HG02852 (cell line): ENCODE results near the gene MYO1C.

ENCODE experiments used
- ATAC-seq: cut with Tn5 transposase; IDR thresholded peaks from one replicate; pipeline ENCODE4 v1.9.1; 2021; ENCODE audit warnings: mild to moderate bottlenecking, moderate library complexity; ENCODE audit not compliant: unreplicated experiment

MYO1C gene

DNA sequence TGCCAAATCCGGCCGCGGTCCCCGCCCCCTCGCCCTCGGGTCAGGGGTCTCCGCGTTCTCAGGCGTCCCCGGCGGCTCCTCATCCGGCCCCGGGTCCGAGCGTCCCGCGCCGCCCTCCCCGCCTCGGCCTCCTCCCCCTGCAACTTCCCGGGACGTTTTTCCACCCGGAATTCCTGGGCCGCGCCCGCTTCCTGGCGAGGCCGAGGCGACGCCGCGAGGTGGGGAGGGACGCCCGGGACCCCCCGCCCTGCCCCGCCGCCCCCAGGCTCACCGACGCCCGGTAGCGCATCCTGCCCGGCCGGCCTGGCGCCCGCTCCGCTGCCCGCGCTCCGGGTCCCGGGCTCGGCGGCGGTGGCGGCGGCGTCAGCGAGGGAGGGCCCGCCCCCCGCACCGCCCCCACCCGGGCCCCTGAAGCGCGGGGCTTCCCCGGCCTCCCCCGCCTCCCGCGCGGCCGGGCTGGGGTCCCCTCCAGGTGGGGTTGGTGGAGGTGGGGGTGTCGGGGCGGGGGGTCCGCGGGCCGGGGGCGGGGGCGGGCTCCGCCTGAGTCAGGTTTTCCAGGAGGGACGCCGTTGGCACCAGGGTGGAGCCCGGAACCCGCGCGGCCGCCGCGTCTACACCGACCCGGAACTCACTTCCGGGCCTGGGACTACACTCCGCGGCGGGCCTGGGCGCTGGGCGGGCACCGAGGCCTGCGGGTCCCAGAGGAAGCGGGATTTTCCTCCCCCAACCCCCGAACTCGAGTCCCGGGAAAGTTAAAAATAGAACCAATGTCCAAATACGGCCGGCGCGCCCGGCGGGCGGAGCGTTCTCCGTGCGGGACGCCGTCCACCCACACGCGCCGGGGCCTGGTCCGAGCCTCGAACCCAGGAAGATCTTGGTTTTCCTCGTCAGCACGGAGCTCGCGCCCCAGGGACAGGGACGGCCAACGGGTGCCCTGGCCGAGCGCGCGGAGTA lies 6.8 kb downstream of the MYO1C start:
- ATAC-seq: no peak

DNA sequence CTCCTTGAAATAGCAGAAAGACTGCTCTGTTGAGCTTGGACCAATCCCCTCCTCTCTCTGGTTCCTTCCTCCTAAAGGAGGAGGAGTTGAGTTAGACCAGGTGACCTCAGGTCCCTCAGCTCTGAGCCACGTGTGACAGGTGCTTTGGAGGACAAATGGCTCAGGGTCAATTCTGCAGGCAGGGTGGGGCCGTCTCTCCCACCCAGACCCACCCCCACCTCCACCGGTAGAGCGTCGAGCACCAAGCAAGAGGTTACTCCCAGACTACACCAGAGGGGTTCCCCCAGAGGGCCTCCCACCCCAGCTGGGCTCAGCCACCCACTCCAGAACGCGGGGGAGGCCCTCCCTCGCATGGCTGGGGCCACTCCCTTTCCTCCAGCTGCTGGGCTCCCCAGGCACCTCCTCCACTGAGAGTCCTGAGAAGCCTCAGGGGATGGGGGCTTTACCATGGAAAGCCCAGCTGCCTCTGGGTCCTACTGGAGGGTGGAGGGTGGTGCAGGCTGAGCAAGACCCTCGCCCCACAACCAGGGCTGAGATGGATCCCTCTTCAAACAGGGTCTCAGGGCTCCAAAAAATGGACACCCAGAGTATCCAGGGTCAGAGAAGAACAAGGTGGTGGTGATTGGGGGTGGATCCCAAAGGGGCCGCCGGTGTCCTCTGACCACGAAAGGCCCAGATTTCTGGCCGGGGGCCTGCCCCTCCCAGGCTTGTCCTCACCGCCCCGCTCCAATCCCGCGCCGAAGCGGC lies 7.6 kb downstream of the MYO1C start:
- ATAC-seq: no peak

DNA sequence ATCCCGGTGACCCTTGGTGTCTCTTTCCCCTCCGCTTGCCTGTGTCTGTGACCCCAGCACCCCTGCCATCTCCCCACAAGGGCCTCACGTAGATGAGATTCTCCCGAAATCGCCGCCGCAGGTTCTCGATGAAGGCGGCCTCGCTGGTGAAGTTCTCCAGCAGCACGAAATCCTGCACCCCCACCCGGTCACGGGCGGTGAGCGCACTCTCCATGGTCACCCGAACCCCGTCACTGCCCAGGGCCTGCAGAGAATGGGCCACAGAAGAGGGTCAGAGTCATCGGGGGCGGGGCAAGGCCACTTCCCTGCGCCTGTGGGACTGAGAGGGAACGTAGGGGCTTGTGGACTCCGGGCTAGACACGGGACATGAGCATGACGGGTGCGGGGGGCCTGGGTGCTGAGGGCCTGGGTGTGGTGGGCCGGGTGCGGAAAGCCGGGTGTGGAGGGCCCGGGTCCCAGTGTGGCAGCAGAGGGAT lies 8.4 kb downstream of the MYO1C start:
- no peak for ATAC-seq

DNA sequence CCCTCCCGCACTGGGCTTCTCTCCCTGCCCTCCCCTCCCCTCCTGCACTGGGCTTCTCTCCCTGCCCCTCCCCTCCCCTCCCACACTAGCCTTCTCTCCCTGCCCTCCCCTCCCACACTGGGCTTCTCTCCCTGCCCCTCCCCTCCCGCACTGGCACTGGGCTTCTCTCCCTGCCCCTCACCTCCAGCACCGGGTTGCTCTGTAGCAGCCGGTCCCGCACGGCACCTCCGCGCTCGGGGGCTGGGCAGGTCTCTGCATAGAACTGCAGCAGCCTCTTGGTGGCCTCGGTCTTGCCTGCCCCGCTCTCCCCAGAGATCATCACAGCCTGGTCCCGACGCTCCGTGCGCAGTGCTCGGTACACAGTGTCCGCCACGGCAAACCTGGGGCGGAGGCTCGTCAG lies 9.8 kb downstream of the MYO1C start:
- ATAC-seq: no peak

DNA sequence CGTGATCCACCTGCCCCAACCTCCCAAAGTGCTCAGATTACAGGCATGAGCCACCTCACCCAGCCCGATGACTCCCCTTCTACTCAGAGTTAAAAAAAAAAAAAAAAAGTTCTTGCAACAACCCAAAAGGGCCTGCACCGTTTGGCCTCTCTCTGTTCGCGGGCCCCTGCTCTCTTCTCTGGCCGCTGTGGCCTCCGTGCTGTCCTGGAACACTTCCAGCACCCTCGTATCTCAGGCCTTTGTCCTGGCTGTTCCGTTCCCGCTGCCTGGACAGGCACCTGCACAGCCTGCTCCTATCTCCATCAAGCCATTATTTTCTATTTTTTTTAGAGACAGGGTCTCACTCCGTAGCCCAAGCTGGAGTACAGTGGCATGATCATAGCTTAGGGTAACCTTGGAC lies 10.8 kb downstream of the MYO1C start:
- ATAC-seq: no peak

DNA sequence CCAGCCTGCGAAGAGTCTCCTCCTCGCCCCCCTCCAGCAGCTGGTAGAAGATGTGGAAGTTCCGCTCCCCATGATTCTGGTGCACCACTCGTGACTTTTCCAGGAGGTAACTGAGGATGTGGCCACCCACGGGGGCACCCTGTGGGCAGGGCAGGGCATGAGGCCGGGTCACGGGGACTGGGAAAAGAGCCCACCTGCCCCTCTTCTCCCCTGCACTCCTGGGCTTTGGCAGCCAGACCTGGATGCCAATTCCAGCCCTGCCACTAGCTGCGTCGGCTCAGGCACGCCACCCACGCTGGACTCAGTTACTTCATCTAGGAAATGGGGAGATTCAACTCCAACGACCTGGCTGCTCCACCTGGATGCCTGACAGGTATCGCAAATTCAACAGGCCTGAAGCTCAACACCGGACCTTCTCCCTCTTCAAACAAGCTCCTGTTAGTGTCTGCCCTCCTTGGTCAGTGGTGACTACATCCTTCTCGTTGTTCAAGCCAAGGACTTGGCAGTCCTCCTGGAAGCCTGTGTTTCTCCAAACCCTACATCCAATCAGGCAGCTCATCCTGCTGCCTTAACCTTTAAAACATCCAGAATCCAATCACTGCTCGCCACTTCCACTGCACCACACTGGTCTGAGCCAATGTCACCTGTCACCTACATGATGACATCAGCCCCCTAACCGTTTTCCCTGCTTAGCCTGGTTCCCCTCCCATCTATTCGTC lies 11.6 kb downstream of the MYO1C start:
- no peak for ATAC-seq

DNA sequence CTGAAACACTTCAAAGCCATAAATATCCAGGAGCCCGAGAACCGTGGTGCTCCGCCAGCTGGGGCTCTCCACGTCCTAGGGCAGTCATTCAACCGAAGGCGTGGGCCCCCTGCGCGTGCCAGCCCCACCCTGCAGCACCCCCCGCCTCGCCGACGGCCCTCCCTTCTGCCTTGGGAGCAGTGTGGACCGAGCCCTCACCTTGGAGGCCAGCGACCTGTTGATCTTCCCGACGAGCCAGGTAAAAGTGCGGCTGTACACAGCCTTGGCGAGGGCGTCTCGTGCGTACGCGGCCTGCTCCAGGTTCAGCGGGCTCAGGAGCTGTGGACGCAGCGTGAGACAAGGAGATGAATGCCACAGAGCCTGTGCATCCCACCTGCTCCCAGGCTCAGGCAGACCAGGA lies 14.1 kb downstream of the MYO1C start:
- no peak for ATAC-seq

DNA sequence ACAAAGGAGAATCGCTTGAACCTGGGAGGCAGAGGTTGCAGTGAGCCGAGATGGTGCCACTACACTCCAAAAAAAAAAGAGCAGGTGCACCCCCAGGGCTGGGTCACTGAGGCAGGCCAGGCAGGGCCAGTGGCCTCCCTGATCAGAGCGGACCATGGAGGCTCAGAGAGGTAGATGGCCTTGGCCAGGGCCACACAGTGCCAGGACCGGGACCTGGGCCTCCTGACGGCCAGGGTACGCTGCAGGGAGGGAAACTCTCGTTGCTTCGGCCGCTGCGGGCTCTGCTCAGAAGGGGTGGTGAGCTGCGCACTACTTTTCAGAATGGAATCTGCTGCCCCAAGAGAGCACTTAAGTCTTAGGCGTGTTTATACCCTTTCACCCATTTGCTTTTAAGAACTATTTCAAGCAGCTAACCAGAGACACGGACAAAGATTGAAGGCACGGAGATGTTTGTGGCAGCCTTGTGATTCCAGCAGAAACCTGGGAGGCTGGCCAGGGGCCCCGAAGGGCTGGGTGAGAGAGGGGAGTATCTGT lies 17.1 kb downstream of the MYO1C start:
- no peak for ATAC-seq

DNA sequence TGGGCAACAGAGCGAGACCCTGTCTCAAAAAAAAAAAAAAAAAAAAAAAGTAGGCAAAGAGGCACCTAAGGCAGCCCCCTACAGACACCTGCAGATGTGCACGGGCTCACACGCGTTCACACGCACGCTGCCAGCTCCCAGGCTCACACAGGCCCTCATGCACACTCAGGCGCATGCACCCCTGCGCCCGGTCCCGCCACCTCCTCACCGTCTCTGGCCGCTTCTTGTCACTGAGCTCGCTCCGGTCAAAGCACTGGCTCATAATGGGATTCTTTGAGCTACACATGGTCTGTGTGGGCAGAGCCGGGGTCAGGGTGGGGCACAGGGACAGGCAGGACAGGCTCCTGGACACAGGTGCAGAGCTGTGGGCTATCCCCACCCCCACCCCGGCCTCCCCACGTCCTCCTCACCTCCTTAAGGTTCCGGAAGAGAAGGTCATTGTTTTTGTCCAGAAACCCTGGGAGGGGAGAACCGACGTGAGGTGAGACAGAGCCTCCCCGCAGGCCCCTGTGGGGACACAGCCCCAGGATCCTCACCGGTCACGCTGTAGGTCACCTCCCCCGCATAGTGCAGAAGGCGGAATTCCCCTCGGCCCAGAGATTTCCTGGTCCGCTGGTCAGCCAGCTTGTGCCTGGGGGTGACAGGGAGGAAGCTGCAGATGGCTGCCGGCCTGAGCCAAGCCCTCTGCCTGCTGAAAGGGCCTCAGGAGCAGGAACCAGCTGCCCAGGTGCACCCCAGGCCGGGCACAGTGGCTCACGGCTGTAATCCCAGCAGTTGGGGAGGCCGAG lies 17.9 kb downstream of the MYO1C start:
- ATAC-seq: peak; percentile 70

DNA sequence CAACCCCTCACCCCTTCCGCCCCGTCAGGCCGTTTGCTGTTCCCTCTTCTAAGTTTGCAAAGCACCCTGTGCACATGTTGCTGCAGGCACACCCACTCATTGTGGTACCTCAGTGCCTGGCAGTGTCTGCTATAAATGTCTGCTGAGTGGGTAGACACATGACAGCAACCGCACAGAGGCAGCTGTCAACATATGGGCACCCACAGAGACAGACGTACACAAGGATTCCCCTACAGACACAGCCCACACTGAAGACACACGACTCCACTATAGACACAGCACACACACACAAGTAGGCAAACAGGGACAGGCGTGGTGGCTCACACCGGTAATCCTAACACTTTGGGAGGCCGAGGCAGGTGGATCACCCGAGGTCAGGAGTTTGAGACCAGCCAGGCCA lies 18.6 kb downstream of the MYO1C start:
- no peak for ATAC-seq

DNA sequence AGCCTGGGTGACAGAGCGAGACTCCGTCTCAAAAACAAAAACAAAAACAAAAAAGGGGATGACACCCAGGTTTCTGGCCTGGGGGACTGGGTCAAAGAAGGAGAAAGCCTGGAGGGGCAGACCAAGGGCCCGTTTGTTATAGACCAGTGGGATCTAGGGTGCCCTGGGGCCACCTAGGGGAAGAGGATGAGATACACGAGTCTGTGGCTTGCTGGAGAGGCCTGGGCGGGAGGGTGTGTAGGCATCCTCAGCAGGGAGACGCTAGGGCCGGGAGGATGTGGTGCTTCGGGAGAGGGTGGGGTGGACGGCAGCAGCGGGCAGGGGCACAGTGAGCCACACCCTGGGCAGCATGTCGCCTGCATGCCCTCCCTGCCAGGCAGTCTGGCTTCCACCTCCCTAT lies 19.3 kb downstream of the MYO1C start:
- ATAC-seq: no peak

DNA sequence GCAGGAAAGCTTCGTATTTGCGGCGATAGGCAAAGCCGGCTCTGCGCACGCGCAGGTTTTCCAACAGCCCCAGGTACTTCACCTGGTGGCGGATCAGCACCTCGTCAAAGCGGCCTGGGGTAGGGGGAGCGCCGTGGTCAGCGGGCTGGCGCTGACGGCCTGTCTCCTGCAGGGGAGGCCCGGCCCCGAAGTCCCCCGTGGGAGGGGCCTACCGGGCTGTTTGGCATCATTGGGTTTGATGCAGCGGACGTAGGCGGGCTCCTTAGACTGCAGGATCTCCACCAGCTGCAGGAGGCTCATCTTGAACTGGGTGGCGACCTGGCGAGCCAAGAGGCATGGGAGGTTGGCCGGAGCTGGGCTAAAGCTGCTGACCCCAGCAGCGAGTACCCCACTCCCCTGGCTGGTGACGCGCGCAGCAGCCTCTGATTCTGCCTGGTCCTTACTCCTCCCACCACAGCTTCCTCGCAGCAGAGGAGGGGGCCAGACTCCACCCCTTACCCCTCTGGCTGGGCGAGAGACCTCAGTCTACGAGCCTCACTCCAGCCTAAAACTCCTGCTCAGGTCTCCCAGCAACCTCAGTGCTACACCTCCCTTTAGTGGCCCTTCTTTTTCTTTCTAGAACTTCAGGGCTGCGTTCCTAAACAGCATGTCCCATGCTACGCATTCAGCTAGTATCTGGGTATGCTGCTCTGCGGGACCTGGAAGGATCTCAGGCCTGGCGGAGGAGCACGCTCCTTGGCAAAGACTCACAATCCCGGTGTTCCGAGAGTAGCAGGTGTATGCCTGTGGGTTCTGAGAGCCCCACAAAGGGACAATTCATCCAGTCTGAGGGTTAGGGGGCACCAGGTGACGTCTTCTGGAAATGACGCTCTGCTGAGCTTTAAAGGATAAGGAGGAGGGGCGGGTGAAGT lies 20.3 kb downstream of the MYO1C start:
- no peak for ATAC-seq

DNA sequence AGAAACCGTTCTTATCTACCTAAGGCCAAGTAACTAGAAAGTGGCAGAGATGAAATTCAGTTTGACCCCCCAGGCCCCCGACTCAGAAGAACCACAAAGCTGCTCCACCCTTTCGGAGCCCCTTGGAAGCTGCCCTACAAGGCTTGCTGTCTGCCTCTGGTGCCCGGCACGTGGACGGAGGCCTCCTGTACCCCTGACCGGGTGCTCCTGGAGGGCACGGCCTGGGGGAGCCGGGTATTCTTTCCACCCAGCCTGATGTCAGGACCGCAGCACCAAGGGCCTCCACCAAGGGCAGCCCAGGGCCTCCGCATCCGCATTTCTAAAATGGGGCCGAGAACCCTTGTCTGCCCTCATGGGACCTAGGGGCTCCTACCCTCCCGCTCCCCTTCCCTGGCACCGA lies 21.0 kb downstream of the MYO1C start:
- no peak for ATAC-seq

DNA sequence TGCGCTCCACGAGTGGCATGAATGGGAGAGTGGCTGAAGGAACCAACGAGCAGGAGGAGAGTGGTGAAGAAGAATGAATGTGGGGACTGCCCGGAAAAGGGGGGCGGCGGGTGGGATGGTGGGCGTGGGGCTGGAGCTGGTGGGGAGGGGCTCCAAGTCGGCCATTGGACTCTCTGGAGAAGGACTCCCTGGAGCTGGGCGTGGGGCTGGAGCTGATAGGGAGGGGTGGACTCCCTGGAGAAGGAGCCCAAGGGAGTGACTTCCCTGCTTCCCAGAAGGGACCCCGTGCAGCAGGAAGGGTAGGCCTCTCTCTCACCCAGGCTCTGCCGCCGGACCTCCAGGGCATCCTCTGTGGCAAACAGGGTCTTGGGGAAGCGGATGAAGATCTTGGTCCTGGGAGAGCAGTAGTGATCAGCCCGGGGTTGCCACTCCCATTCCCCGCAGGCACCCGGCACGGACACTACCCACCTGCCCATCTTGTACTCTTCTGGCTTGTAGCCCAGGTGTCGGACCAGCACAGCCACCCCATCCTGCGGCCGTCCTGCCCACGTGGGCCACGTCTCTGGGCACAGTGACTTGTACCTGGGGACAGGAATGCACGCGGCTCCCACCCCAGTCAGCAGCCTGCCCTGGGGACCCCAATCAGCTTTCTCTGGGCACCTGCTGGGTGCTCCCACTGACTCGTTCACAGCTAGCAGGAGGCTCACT lies 21.6 kb downstream of the MYO1C start:
- no peak for ATAC-seq

DNA sequence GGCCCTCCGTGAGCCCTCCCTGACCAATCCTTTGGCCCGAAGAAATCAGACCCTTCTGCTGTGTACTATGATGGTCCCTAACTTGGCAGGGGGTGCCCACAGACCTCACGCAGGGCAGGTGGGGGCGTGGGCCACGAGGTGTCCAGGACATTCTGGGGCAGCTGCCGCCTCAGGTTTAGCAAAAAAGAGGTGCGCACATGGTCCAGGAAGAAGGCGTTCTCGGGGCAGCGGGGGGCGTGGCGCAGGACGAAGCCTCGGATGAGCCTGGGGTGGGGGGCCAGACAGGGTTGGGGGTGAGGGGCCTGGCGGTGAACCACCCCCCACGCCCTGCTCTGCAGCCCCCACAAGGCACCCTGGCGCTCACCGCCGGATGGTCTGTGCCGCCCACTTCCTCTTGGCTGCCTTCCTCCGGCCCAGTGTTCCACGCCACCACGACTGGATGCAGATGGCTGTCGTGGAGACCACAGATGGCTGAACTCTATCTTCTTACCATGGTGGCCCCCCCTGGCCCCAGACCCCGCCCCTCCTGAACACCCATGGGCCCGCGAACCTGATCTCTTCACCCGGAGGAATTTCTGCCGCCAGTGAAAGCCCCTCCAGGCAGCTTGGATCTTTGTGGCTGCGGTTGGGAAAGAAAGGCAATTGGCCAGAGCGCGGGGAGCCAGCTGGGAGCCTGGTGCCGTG lies 22.3 kb downstream of the MYO1C start:
- ATAC-seq: no peak

DNA sequence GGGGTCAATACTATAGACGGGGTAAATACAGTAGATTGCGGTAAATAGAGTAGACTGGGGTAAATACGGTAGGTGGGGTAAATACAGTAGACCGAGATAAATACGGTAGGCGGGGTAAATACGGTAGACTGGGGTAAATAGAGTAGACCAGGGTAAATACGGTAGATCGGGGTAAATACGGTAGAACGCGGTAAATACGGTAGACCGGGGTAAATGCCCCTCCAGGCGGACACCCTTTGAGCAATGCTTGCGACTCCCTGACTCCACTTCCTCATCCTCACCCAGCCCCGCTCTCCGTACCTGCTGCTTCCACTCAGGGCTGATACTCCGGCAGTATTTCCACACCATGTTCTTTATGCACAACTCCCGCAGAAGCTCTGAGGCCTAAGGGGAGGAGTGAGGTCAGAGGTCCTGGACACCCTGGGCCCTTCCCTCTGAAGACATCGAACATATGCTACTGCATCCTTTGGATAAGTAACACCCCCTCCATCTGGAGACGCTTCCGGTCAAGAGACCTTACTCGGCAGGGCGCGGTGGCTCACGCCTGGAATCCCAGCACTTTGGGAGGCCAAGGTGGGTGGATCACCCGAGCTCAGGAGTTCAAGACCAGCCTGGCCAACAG lies 23.1 kb downstream of the MYO1C start:
- no peak for ATAC-seq

DNA sequence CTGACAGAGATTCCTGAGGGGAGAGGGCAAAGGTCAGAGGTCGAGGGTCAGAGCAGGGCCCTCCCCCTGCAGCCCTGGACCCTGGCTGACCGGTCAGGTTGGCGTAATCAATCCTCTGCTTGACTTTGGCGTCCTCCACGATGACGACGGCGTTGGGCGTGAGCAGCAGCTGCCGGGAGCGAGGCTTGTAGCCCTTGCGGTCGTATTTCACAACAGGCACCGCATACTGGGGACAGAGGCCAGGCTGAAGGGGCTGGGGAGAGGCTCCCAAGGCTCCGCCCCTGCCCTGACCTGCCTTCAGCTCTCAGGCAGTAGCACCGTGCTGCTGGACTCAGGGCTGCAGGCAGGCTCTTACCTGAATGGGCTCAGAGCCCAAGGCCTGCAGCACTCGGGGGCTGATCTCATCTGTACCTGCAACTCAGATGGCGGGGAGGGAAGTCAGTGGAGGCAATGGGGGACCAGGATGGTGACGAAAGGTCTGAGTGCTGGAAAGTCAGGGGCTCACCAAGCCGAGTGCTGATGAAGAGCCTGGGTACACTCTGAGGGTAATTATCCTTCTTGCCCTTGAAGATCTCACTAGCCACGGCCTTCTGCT lies 24.5 kb downstream of the MYO1C start:
- ATAC-seq: no peak
